HG02642 (cell line): ENCODE results near the gene ASB8.
"Not testable (repeated sequence)": the region's sequence is repeated elsewhere in the genome, so short reads cannot be mapped to it uniquely, and the experiment has no call there.

Experiments
- ATAC-seq: cut with Tn5 transposase; IDR thresholded peaks from one replicate; pipeline ENCODE4 v1.9.1; 2021; ENCODE audit warnings: mild to moderate bottlenecking; ENCODE audit not compliant: unreplicated experiment, poor library complexity

Gene ASB8

DNA sequence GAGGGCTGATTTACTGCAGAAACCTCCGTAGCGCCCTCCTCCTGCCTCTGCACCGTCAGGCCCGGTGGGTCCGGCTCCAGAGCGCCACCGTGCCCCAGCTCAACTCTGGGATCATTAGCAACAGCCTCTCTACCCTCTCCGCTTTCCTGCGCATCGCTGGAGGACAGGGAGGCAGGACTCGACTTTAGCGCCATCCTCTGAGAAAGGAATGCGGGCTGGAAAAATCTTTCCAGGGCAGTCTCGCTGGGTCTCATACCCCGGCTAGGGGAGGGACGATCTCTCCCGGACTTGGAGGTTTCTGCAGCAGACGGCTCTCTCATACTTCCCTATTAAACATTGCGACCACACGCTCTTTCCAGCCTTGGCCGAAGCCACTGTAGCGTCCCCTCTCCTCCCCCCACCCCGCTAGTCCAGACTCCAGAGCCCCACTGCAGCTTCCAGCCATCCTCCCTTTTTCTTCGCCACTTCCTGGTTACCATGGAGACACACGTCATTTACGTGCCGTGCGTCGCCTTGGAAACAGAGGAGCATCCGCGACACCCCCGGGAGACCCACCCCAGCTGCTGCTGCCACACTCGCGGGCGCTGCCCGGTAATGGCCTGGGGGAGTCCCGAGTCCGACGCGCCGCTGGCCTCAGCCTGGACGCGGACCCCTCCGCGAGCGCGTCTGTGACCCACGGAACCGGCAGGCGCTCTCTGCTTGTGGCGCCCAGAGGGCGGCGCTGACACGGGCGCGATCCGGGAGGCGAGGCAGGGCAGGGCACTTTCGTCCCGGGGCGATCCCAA lies 26.0 kb upstream of the ASB8 start, which contains the start of gene CCDC184:
CCDC184 (plus strand) TSS at position 554 of the 785 bp plus-strand sequence. CDS start 479 bp downstream, outside the sequence.
- peak; percentile 75 for ATAC-seq

DNA sequence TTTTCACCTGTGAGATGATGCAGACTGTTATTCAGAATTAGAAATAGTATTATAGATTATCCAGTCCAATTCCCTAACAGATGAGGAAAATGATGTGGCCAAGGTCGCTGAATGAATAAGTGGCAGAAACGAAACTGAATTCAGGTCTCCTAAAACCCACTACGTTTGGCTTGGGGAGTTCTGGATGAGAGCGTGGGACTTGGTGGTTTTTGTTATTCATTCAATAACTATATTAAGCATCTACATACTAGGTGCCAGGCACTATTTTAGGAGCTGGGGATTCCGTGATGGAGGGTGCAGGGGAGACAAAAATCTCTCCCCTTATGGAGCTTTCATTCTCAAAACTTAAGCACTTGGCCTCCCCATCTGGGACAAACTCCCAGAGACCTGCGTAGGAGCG lies 25.3 kb upstream of the ASB8 start:
- peak; percentile 4 for ATAC-seq

- ATAC-seq = no peak
Measured at GRCh38 chr12:48180857-48181495, 23.7 kb upstream of the ASB8 start.

- no peak for ATAC-seq
Measured at GRCh38 chr12:48180424-48180823, 23.1 kb upstream of the ASB8 start.

GRCh38 chr12:48179466-48179865 lies 22.2 kb upstream of the ASB8 start:
- no peak for ATAC-seq

DNA sequence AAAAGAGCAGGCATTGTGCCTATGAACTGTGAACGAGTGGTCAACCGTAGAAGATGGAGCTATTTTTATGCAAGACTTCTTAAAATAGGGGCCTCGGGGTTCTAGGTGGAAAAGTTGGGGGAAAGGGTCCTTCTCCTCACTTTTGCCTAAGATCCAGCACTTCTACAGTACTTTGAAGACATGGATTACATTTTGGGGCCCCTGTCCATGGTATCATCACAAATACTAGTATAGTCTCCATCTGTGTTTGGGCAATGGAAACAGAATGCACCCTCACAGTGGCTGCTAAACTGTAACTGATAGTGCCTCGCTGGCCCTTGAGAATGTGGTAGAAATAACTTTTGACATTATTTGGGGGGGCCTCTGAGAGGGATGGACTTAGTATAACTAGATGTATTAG lies 20.7 kb upstream of the ASB8 start:
- no peak for ATAC-seq

GRCh38 chr12:48176417-48176751 lies 19.1 kb upstream of the ASB8 start:
- no peak for ATAC-seq

- ATAC-seq = no peak
Measured at GRCh38 chr12:48175613-48176416, 18.5 kb upstream of the ASB8 start.

DNA sequence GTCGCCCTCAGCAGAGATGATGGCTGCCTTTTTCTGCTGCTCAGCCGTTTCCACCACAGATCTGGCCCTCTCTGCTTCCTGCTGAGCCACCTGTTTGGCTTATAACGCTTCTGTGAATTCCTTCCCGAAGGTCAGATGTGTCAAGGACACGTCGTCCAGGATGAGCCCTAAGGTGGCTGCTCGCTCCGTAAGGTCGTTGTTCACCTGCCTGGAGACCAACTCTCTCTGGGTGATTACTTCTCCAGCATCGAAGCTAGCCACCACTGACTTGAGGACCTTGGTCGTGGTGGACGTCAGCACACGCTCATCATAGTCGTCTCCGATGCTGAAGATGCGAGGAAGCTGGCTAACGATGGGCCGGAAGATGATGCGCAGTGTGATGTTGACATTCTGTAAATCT lies 11.7 kb upstream of the ASB8 start:
- no peak for ATAC-seq

DNA sequence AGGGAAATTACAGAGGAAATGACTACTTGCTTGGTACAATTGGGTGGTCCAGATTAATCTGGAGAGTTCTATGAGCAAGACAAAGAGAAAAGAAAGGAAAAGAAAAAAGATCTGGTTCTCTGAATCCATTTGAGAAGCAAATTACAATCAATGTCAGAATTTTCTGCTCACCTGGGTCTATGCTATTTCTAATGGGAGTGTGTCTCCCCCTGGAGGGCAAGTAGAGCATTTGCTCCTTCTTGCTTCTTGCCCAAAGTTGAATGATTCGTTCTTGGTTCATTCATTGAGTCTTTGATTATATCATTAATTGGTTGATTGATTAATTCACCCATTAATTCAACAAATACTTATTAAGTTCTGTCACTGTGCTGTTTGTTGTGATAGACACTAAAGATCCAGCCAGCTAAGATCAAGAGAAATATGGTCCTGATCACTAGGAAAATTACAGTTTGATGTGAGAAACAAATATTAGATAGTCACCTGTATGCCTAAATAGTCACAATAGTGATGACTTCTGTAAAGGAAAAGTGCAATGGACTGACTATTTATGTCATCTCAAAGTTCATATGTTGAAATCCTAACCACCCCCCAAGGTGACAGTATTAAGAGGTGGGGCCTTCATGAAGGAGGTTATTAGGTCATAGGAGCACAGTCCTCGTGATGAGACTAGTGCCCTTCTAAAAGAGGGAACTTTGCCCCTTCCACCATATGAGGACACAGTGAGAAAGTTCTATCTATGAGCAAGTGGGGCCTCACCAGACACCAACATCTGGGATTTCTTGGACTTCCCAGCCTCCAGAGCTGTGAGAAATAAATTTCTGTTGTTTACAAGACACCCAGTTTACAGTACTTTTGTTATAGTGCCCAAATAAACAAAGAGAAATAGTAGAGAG lies 8.0 kb upstream of the ASB8 start:
- peak; percentile 51 for ATAC-seq

DNA sequence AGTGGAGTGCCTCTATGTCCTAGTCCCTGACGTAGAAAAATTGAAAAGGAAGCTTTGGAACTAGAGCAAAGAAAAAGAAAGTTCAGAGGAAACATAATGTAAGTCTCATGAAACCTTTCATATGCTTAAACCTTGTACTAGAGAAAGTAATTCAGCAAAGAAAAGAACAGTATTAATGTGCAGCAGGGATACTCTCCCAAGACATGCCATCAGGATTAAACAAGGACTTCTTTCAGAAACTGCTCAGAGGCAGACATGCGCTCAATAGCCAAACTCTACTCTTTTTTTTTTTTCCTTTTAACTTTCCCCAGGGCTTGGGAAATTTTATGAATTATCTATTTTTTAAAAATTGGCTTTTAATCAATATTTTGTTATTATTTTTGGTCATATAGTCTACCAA lies 7.1 kb upstream of the ASB8 start:
- no peak for ATAC-seq

GRCh38 chr12:48163150-48163747 lies 5.9 kb upstream of the ASB8 start:
- ATAC-seq = no peak

DNA sequence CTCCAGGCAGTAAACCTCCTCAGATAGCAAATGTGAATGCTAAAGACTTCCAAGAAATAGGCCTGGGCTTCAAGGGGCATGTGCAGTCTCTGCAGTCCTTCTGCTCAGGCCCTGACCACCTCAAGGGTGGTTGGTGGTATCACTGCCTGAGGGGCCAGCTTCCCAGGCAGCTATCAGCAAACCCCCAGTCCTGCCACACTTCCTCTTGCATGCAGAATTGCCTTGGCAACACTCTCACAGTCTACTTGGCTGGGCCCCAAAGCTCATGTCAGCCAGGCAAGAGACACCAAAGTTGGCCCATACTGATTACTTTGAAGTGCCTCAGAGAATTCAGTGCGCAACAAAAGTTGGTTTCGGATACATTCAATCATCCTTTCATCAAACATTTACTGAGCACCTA lies 3.5 kb upstream of the ASB8 start:
- no peak for ATAC-seq

DNA sequence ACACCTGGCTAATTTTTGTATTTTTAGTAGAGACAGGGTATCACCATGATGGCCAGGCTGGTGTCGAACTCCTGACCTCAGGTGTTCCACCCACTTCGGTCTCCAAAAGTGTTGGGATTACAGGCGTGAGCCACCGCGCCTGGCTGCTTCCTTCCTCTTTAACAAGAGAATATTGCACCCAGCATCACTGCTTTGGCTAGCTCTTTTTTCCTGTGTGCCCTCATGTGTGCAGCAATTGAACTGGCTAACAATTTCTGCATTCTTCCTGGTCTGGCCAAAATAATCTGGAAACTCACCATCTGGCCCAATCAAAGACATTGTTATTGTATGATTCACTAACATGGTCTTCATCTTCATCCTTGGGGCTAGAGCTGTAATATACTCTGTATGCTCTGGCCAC lies 2.7 kb upstream of the ASB8 start:
- ATAC-seq = no peak

GRCh38 chr12:48157889-48158370 lies 615 bp upstream of the ASB8 start:
- ATAC-seq = no peak

GRCh38 chr12:48156652-48157017 lies 680 bp downstream of the ASB8 start:
- ATAC-seq = no peak

DNA sequence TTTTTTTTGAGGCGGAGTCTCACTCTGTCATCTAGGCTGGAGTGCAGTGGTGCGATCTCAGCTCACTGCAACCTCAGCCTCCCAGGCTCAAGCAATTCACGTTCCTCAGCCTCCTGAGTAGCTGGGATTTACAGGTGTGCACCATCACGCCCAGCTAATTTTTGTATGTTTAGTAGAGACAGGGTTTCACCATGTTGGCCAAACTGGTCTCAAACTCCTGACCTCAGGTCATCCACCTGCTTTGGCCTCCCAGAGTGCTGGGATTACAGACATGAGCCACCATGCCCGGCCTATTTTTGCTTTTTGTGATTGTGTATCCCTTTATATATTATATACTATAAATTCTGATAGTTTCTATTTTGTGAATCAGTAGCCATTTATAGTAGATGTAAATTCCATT lies 1.5 kb downstream of the ASB8 start:
- ATAC-seq = not testable (repeated sequence)

GRCh38 chr12:48151103-48151771 lies 6.1 kb downstream of the ASB8 start:
- ATAC-seq = no peak

GRCh38 chr12:48145981-48146380 lies 11.3 kb downstream of the ASB8 start:
- no peak for ATAC-seq
